ENCODE results near the gene TRPV4.

TRPV4 gene

DNA sequence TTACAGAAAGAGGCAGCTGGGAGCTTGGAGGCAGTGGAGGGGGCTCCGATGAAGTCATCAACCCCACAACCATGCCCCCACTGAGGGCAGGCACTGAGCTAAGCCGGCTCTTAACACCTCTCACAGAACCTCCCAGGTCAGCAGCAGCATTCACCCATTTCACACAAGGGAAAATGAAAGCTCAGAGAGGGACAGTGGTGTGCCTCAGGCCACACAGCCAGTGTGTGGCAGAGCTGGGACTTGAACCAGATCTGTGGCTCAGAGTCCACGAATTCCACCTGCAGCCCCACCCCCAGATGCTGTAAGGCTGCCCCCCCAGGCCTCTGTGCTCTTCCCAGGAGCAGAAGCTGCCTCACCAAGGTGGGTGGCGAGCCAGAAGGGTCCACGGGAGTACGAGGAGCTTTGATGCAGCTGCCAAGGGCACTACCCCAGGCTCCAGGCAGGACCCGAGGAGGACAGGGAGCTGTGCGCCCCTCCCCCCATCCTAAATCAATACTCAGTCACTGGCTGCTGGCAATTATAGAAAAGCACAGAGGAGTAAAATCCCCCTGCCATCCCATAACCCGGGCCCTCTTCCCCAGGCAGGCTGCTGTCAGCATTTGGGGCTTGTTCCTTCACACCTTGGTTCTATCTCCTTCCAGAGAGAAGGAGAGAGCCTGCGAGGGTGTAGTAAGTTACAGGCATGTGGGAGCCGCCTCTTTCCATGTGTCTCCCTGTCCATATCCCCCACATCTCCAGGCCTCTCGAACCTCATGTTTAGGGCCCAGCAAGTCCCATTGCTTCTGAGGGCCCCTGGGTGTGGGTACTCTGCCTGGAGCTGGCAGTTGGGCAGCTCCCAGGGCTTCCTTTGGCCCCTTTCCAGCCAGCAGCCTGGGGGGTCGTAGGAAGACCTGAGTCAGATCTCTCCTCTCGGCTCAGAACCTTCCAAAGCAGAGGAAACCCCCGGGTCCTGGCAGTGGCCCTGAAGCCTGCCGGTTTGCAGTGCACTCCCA lies 72.0 kb downstream of the TRPV4 start:
- DNase-seq, result no peak

DNA sequence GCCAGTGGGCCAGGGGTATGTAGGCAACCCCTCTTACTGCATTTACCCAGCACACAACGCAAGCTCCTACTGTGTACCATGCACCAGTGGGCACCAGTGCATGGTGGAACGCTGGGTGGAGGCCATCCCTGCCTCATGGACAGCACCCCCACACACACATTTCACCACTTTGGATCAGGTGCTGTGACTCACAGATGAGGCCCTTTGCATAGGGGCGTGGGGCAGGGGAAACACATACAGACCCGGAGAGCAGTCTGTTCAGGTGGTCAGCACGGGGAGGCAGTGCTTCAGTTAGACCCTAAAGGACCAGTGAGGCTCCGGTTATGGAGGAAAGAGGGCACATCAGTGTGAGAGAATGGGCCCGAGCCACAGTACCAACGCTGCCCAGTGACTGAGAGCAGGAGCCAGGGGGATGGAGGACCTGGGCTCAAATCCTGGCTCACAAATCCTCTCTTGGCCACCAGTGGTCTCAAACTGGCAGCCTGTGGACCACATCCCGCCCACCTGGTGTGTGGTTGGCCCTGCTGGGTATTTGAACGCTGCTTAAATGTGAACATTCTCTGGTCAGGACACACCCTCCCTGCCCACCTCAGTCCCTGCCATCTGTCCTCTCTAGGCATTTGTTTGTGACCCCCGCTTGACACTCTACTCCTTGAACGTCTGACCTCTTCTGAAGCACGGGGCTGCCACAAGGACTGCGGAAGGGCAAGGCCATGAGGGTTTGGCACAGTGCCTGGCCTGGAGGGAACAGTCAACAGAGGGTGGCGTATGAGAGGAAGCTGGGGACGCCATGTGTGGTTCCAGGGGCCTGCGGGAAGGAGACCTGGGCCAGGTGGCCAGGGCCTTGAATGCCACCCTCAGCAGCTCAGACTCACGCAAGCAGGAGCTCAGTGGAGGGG lies 72.9 kb downstream of the TRPV4 start:
- peak; percentile 85 for DNase-seq

DNA sequence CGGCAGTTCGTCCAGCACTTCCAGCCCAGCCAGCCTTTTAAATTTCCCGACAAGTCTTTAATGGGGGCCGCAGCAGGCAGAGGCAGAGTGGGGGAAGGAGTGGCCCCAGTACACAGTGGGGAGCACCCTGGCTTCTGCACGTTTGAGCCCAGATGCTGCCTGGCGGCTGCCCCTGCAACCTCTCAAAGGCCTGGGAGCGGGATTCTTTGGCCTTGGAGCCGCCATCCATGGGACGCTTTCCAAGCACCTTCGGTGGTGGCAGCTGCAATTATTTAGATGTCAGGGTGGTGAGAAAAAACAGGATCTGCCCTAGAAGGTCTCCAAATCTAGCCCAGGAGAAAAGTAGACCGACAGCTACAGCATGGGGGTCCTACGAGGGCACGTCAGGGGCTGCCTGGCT lies 73.6 kb downstream of the TRPV4 start:
- no peak for DNase-seq

DNA sequence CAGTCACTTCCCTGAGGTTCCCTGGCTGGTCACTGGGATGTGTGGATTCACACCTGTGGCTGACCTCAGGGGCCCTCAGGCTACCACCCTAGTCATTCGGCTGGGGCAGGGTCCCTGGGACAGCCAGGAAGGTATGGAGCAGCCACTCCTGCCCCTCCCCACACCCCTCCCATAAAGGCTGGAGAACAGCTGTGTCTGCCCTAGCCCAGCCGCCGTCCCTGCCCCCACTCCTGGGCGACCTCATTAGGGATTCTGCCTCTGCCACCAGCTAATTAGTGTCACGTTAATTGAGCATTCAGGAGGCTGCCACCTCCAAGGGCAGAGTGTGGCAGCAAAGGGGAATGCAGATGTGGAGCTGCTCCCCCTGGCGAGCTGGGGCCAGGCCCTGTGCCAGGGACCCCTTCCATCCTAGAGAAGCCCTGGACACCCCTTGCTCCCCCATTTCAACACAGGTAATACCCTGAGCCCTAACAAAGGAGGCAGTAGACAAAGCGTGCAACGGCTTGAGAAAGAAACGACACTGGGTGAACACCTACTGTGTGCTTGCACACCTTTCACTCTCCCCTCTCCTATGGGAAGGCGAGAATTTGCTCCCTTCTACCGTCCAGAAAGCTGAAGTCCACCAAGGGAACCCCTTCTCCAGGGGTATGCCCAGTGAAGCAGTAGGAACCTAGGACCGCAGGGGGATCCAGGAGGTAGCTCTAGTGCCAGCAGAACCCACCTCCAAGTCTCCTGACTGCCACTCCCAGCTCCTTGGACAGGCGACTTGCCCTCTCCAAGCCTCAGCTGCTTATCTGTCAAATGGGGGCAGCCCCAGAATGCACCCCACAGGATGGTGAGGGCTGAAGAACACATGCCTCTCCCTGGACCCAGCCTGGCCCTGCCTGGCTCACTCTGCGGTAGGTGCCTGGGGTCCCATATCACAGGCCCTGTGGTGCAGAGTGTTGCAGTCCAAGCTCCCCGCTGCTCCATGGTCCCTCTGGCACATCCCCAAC lies 74.5 kb downstream of the TRPV4 start:
- no peak for DNase-seq

DNA sequence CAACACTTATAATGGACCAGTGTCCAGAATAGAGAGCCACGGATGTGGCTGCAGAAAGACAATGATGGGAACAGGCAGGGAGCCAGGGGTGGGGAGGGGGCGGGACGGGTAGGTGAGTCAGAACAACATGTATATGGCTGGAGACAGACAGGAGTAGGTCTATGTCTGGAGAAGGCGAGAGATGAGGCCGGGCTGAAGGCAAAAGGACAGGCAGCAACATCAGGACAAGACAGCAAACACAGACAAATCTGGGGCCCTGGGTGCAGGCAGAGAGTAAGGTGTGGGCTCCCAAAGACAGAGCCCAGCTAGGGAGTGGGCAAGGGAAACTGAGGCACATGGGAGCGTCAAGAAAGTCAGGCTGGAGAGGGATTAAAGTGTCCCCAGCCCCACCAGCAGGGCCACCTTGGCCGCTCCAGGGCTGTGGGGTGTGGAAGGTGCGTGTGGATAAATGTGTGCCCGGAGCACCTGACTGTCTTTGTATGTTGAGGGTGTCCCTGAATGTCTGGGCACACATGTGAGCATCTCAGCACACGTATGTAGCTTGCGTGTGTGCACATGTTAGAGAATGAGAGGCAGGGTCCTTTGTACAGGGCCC lies 75.4 kb downstream of the TRPV4 start:
- DNase-seq, result no peak

DNA sequence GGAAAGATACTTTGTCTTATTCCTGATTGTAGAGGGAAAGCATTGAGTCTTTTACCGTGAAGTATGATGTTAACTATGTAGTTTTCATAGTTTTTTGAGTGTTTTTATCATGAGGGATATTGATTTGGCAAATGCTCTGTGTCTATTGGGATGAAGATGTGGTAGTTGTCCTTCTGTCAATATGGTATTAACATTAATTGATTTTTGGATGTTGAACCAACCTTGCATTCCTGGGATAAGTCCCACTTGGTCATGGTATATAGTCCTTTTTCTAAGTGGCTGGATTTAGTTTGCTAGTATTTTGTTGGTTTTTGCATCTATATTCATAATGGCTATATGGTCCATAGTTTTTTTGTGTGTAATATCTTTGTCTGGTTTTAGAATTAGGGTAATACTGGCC lies 76.7 kb downstream of the TRPV4 start:
- DNase-seq, result no peak

DNA sequence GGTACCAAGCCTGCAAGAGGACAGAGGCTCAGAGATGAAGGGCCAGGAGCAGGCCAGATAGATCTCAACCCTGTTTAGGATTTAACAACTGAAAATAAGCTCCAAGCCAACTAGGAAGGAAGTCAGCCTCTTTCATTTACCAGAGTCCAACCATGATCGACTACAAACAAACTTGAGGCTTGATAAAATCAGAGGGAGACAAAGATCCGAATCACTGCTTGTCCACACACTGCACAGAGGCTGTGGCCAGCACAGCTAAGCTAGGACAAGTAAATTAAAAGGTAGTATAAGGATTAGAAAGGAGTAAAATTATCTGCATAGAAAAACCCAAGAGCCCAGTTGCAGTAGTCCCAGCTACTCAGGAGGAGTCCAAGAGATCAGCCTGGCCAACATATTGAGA lies 79.2 kb downstream of the TRPV4 start:
- no peak for DNase-seq

DNA sequence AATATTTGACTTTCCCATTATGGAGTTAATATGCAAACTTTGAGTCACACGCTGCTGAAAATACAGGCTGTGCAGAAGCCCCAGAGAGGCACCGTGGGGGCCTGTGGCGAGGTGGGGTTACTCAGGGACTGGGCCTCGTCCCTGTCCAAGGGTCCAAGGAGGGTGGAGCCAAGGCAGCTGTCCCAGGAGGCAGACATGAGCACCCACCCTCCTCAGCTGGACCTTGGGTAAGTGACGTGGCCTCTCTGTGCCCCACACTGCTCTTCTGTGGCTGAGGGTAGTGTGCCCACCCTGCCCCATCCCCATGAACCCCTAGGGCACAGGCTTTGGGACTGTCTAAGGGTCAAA lies 80.2 kb downstream of the TRPV4 start:
- no peak for DNase-seq

DNA sequence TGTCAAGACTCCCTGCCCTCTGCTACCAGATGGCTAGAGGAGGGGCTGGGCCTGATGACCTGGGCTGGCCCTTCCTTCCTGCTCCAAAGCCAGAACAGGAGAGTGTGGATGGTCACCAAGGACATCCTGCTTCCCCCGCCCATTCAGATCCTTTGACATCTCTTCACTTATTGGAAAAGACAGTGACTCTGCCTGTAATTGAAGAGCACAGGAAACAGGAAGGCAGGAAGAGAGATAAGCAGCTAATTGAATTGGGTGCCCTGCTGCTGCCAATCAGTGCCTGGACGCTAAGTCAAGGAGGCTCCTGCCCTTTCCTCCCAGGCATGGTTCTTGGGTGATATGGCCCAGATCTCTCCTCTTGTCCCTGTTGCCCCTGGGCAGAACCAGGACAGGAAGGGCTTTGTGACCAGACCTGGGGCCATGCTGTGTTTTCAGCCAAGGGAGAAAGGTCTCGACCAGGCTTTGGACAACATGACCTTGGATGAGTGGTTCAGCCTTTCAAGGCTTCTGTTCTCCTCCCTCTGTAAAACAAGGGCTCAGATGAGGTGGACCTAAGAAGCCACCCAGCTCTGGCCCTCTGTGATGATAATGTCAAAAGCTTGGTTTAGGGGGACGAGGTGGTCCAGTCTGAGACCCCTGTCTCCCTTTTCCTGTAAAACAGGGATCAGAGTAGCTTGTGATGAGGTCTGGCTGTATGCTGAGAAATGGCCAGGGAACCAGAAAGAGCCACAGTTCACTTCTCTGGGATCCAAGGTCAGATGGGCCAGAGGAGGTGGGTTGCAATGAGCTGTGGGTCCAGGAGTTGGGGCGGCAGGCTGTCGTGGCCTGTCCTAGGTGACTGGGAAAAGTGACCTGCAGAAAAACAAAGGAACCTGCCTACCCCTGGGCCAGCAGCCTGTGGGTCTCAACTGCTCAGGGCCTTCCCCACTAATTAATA lies 80.8 kb downstream of the TRPV4 start:
- no peak for DNase-seq

DNA sequence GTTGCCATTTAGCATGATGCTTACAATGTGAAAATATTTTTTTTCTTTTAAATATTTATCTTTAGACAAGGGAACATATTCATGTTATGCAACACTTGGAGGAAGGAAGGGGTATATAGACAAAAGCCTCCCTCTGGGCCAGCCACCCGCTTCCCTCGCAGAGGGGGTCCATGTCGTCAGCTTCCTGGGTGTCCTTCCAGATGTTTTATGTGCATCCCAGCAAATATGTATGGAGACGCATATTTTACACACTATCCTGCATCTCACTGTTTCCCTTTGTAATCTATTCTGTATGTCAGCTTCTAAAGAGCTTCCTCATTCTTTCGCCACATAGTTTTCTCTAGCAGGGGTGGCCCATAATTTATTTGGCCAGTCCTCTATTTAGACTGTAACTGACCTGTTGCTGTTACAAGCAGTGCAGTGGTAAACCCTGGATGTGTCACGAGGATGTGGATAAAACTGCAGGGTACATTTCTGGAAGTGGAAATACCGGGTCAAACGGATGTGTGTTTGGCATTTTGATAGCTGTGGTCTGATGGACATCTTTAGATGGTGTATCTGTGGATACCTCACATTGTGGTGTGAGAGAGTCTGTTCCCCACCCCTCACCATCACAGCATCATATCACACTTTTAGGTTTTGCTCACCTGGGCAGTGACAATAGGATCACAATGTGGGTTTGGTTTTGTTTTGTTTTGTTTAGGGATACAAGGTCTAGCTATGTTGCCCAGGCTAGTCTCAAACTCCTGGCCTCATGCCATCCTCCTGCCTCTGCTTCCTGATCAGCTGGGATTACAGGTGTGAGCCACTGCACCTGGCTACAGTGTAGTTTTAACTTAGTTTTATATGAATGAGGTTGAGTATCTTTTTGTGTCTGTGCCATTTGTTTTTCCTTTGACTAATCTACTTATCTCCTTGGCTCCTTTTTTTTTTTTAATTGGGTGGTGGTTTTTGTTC lies 87.9 kb downstream of the TRPV4 start:
- no peak for DNase-seq

DNA sequence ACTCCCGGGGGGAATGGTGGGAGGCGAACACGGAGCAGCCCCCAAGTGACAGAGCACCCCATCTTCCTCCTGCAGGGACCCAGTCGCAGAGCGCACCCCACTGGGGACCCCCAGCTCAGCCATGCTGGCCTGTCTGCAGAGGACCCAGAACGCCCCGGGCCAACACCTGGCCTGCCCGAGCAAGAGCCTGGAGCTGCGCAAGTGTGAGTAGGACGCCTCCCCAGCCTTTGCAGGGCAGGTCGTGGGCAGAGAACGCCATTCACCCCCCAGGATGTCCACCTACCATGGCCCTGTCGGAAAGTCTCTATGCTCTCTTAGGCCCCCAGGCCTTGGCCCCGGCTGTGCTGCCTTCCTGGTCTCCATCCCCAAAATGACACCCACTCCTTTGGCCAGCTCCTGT lies 89.2 kb downstream of the TRPV4 start:
- no peak for DNase-seq

DNA sequence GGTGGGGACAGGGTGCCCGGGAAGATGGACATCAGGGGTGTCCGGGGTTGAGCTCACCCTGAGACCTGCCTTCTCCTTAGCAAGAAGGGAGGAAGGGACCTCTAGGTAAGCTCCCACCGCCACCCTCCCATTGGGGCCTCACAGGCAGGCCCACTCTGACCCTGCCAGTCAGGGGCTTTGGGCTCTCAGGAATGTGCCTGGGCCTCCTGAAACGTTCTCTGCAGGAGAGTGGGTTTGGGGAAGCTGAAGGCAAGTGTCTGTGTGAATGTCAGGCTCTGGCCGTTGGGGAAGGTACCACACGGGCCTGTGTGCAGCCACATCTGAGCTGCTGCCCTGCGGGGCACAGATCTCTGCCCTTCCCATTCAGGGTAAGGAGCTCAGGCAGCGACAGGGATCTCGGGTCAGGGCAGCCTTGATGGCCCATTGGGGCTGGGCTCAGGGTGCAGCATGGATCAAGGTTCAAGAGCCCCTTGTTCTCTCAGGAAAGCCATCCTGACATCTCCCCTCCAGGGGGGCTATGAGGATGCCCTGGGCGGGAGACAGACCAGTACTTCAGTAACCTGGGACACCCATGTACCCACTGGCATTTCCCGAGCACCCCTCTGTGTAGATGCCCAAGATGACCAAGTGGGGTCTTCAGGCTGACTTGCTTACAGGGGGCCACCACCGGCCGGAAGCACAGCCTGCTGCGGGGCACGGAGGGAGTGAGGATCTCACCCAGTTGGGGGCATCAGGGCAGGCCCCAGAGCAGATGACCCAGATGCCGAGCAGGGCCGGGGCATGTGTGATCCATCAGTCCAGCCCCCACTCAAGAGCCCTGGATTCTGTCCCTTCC lies 89.9 kb downstream of the TRPV4 start:
- DNase-seq, result no peak

DNA sequence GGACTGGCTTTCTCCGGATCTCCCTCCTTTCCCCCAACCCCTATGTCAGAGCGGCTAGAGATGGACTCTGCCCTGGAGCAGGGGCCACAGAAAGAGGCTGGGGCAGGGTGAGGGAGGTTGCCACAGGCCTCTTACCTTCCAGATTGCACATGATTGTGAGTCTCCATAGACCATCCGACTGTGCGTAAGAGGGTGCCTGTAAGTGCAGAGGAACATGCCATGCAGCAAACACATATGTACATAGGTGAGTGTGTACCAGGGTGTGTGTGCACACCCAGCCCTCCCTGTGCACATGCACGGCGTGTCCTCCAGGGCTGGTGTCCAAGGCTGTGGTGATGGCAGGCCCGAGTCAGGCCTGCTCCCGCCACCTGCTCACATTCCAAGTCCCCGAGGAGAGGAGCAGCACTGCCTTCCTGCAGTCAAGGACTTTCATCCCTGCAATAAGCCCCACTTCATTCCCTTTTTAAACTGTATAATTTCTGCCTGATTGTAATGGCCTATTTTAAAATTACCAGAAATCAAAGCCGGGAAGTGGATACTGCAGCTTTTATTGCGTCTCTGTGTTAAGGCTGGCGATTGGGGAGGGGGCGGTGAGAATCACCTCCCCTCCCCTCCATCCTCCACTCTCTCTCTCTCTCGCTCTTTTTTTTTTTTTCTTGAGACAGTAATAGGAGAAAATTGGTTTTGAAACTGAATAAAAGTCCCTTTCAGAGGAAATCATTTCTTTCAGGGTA lies 91.1 kb downstream of the TRPV4 start:
- no peak for DNase-seq

DNA sequence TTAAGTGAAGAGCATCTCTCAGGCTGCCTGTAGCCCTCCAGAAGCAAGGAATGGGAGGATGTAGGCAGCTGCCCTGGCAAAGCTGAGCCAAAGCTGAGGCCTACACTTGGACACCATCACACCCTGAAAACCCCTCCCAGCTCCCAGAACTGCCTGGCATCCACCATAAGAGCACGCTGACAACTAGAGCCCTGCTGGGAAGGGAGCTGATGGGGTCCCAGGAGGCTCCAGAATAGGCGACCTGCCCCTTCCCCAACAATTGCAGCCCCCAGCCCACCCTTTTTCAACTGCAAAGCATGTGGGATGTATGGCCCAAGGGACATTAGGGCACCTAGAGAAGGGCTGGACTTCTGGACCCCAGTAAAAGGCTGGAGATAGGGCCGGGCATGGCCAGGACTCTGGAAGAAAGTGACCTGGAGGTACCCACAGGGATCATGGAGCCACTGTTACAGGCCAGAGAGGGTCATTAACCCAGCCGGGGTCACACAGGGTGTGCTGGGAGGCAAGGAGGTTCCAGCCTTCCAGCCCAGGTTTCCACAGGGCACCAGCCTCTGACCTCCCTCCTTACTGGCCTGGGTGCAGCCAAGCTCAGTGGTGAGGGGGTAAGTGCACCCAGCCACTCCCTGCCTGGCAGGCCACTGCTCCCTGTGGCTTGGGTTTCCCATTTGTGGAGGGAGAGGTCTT lies 91.8 kb downstream of the TRPV4 start:
- DNase-seq, result no peak

DNA sequence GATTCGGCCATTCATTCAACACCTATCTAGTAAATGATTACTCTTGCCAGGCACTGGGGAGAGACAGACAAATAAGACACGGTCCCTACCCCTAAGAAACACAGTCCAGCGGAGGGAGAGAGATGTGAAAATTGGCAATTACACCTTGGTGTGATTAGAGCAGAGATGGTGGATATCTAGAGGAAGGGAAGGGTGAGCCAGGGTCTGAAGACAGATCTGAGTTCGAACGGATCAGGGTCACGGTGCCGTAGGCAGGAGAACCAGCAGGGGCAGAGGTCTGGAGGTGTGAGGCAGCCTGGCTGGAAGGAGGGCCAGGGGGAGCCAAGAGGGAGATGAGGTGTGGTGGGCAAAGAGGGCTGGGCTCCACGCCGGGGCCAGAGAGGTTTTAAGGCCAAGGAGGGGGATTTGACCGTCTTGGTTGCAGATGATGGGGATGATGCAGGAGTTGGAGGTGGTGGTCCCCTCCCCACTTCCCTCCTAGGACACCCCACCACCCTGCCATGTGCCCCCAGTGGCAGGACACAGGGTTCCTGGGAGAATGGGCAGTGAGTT lies 92.4 kb downstream of the TRPV4 start:
- DNase-seq, result no peak

DNA sequence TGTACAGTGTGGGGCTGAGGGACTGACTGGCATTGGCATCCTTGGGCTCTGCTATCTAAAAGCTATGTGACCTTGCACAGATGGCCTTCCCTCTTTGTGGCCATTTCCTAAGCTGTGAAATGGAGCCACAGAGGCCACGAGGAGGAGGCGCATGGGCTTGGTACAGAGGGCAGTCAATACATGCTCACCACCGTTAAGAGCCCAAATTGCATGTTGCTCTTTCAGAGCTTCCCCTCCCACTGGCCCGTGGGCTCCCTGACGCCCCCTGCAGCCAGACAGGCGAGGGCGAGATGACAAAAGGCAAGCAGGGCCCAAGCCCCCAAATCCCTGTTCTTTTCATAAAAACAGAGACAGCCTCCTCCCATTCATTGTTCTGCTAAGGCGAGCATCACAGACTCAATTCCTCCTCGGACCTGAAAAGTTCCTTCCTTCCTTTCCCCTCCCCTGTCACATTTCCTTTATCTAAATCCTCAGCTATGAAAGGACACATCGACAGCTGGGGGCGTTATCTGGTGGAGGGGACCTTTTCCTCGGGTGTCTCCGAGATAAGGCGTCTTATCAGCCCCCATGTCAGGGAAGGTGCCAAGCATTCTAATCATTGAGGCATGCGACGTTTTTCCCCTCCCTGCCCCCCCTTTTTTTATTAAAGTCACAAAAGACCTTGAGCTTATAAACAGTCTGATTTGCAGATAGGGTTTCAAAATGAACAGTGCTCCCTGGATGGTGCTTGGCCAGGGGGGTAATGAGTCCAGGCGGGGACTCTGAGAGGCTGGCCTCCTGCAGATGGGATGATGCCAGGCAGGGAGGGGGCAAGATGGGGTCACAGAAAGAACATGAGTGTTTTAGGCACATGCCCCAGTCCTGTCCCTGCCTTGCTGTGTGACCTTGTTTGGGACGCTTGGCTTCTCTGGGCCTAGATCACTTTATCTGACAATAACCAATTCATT lies 93.2 kb downstream of the TRPV4 start:
- DNase-seq, result no peak

All from SHP77 treated with DMSO at 0.1 percent for 48 hours (cell line).